Measurements from ENCODE around the gene POLD3.
"Not testable (repeated sequence)": the region's sequence is repeated elsewhere in the genome, so short reads cannot be mapped to it uniquely, and the experiment has no call there.

Gene POLD3

GRCh38 chr11:74648894-74649293, 56.5 kb downstream of the POLD3 start:
- no peak overlapping the region for H3K4me3 ChIP-seq (ENCODE audit: control insufficient read depth, low read depth, low read length)
- TF ChIP-seq, protein P1, sequence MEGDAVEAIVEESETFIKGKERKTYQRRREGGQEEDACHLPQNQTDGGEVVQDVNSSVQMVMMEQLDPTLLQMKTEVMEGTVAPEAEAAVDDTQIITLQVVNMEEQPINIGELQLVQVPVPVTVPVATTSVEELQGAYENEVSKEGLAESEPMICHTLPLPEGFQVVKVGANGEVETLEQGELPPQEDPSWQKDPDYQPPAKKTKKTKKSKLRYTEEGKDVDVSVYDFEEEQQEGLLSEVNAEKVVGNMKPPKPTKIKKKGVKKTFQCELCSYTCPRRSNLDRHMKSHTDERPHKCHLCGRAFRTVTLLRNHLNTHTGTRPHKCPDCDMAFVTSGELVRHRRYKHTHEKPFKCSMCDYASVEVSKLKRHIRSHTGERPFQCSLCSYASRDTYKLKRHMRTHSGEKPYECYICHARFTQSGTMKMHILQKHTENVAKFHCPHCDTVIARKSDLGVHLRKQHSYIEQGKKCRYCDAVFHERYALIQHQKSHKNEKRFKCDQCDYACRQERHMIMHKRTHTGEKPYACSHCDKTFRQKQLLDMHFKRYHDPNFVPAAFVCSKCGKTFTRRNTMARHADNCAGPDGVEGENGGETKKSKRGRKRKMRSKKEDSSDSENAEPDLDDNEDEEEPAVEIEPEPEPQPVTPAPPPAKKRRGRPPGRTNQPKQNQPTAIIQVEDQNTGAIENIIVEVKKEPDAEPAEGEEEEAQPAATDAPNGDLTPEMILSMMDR (IDR thresholded peaks at IDR 0.05; ENCODE audit: control insufficient read depth, insufficient read depth, low read depth, low read length, missing control alignments) = no peak
- peak; percentile 47 for DNase-seq (ENCODE audit: low read depth)

DNA sequence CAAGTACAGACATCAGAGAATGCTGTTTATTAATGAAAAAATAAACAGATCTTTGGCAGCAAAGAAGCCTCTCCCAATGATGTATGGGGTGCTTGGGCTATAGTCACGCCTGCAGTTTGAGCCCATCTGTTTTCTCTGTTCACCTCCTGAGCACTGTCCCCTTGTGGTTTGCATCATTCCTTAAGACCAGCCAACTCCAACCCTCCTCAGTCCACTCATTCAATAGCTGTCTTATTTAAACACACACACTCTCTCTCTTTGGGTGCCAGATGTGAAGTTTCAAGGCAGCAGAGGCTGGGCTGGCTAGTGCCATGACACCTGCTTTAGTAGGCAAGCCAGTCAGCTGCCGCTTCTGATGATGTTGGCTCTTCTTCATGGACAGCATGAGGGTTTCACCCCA, 58.1 kb downstream of the POLD3 start:
- TF ChIP-seq, protein P1 (IDR thresholded peaks at IDR 0.05; ENCODE audit: control insufficient read depth, insufficient read depth, low read depth, low read length, missing control alignments) = no peak
- no peak overlapping the region for H3K4me3 ChIP-seq (ENCODE audit: control insufficient read depth, low read depth, low read length)
- no peak for DNase-seq (ENCODE audit: low read depth)

GRCh38 chr11:74654976-74655375, 62.6 kb downstream of the POLD3 start:
- H3K4me3 ChIP-seq (ENCODE audit: control insufficient read depth, low read depth, low read length) = no peak overlapping the region
- DNase-seq (ENCODE audit: low read depth) = no peak
- TF ChIP-seq, protein P1 (IDR thresholded peaks at IDR 0.05; ENCODE audit: control insufficient read depth, insufficient read depth, low read depth, low read length, missing control alignments) = no peak

DNA sequence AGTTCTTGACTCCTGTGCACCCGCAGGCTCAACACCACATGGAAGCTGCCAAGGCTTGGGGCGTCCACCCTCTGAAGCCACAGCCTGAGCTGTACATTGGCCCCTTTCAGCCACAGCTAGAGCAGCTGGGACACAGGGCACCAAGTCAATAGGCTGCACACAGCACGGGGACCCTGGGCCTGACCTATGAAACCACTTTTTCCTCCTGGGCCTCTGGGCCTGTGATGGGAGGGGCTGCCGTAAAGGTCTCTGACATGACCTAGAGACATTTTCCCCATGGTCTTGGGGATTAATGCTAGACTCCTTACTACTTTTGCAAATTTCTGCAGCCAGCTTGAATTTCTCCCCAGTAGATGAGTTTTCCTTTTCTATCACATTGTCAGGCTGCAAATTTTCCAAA, 66.7 kb downstream of the POLD3 start:
- DNase-seq (ENCODE audit: low read depth); H3K4me3 ChIP-seq (ENCODE audit: control insufficient read depth, low read depth, low read length): not testable (repeated sequence)

GRCh38 chr11:74662487-74663103, 70.2 kb downstream of the POLD3 start:
- no peak overlapping the region for H3K4me3 ChIP-seq (ENCODE audit: control insufficient read depth, low read depth, low read length)
- TF ChIP-seq, protein P1 (IDR thresholded peaks at IDR 0.05; ENCODE audit: control insufficient read depth, insufficient read depth, low read depth, low read length, missing control alignments) = no peak
- no peak for DNase-seq (ENCODE audit: low read depth)

GRCh38 chr11:74663315-74663714, 70.9 kb downstream of the POLD3 start:
- no peak overlapping the region for H3K4me3 ChIP-seq (ENCODE audit: control insufficient read depth, low read depth, low read length)
- TF ChIP-seq, protein P1 (IDR thresholded peaks at IDR 0.05; ENCODE audit: control insufficient read depth, insufficient read depth, low read depth, low read length, missing control alignments) = no peak
- DNase-seq (ENCODE audit: low read depth) = no peak

DNA sequence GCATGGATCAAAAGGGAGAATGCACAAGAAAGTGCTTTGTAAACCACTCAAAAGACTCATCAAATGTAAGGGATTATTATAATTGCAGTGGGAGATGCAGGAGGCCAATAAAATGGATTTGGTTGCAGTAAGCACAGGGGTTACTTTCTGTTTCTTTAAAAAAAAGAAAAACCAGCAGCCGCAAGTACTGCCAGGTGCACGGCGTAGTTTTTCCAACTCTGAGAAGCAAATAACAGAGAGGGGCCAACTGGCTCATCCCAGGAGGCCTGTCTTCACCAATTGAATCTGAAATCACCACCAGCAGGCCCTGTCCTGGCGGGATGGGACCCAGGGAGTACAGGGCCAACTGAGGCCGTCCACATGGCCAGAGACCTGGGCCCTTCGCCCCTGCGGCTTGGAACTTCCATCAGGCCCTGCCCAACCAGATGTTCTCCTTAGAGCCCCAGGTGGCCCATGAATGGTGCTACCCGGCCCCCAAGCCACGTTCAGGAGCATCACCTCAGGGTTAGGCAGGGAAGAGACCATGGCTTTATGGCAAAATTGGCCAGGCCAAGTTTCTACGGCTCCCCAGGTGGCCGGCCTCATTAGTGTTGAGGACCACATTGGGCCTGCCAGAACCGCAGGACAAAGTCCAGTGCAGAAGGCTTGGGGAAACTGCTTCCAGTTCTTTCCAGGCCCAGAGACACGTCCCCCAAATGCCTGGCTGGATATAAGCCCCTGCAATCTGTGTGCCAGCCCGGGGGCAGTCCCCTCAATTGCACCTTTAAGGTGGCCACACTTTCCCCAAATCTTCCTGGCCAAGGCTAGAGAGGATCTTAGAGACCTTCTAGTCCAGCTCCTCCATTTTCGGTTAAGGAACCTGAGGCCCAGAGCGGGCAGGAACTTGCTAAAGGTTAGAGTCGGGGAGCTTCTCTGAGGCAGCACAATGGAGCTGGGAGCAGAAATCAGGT, 77.1 kb downstream of the POLD3 start:
- H3K4me3 ChIP-seq (ENCODE audit: control insufficient read depth, low read depth, low read length) = no peak overlapping the region
- TF ChIP-seq, protein P1 (IDR thresholded peaks at IDR 0.05; ENCODE audit: control insufficient read depth, insufficient read depth, low read depth, low read length, missing control alignments) = no peak
- no peak for DNase-seq (ENCODE audit: low read depth)

All from AG09309 (cell line).